ENCODE results near the gene GP2.

DNA sequence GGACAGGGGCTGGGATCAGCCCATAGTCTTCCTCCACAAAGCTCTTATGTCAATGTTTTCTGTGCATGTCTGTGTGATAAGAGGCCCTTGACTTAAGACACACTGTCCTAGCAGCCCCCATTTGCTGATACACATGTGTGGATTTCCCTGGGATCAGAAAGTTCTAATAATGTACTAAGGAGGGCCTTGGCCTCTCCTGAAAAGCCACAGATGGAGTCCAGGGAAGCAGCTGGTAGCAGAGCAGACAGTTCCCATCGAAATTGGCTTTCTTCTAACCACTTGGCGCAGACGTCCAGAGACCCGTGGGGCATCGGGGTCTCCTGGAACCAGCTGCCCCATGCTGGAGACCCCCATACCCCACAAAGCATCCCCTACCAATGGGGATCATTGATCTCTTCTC lies 4.3 kb upstream of the GP2 start:
- TF ChIP-seq BHLHE40 (IDR thresholded peaks at IDR 0.05; ENCODE audit: borderline replicate concordance) (no peak), TARDBP (IDR thresholded peaks at IDR 0.05) (no peak), FOXM1 (IDR thresholded peaks at IDR 0.05; ENCODE audit: borderline replicate concordance) (no peak), SUZ12 (IDR thresholded peaks at IDR 0.05) (no peak), ZNF384 (IDR thresholded peaks at IDR 0.05) (no peak), SP1 (IDR thresholded peaks at IDR 0.05) (no peak)
- TF ChIP-seq, protein P1, sequence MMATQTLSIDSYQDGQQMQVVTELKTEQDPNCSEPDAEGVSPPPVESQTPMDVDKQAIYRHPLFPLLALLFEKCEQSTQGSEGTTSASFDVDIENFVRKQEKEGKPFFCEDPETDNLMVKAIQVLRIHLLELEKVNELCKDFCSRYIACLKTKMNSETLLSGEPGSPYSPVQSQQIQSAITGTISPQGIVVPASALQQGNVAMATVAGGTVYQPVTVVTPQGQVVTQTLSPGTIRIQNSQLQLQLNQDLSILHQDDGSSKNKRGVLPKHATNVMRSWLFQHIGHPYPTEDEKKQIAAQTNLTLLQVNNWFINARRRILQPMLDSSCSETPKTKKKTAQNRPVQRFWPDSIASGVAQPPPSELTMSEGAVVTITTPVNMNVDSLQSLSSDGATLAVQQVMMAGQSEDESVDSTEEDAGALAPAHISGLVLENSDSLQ (IDR thresholded peaks at IDR 0.05), result no peak

Measured in HEK293T (cell line).